Lower lobe of right lung (tissue), 2 donors: ENCODE data around the gene GNG7. TPM values are rescaled to one million over a fixed set of nuclear protein-coding genes. Genes with fewer than 3 reads are reported as not detected.
"Not testable (repeated sequence)": the region's sequence is repeated elsewhere in the genome, so short reads cannot be mapped to it uniquely, and the experiment has no call there.

ENCODE experiments used
- ATAC-seq, 2 donors: fragments of 200-7000 bp; cut with Tn5 transposase; one replicate each; pipeline ENCODE4 v1.9.1; 2020 to 2022; ENCODE audit warnings: mild to moderate bottlenecking in 2 of 2, moderate library complexity in 2 of 2
- DNase-seq: peaks from one replicate; pipeline ENCODE4 v3.0.0-alpha.2; 2020
- H3K27ac ChIP-seq: fragments of 200-600 bp; one replicate; pipeline ENCODE4 v1.8.0; 2022
- H3K27me3 ChIP-seq: fragments of 200-600 bp; one replicate; pipeline ENCODE4 v1.8.0; 2022; ENCODE audit warnings: low read depth
- H3K36me3 ChIP-seq: fragments of 200-600 bp; one replicate; pipeline ENCODE4 v1.8.0; 2022; ENCODE audit warnings: mild to moderate bottlenecking
- H3K4me1 ChIP-seq: fragments of 200-600 bp; one replicate; pipeline ENCODE4 v1.8.0; 2022
- H3K4me3 ChIP-seq: fragments of 200-600 bp; one replicate; pipeline ENCODE4 v1.8.0; 2022; ENCODE audit warnings: mild to moderate bottlenecking
- H3K9me3 ChIP-seq: fragments of 200-600 bp; one replicate; pipeline ENCODE4 v1.8.0; 2022
- intact Hi-C: fragments of 100-400 bp; cut with DNase I; formaldehyde crosslinking; loops from one replicate; pipeline ENCODE4 v1.11.0; 2022
- total RNA-seq: library from RNA; stranded (reverse); fragmentation: NEBNext Ultra II Directional; extraction: Animal tissue kit (Norgen Biotek cat#: 25700); gene quantifications from one replicate; pipeline ENCODE4 v1.2.1, GENCODE V29; 2021
- TF ChIP-seq, protein P1 (sequence below): fragments of 200-600 bp; IDR thresholded peaks from one replicate; pipeline ENCODE4 v1.8.0; 2022; ENCODE audit warnings: antibody characterized with exemption, mild to moderate bottlenecking
- donor health status: DM: no; HTN: yes; CAD: no; lungs with severe emphysema.

Gene GNG7
- total RNA-seq, 1 donor from 2014 or later = 6.2 TPM

DNA sequence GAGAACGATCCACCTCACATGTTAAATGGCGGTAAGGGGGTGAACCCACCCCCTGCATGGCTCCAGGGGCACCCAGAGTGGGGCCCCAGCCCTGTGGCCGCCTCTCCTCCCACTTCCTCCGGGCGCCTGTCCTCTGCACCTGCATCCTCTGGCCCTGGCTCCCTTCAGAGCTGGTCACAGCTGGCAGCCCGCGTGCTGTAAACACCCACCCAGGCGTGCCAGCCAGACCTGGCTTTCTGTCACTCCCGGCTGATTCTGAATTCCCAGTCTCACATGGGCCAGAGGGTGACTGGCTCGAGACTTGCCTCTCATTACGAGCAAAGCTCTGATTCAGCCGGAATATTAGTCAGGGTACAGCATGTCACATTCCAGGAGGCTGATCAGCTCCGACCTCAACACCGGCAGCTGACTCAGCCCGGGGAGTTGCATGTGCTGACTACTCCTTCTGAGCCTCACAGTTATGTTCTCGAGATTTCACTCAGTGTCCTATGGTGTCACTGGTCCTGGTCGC lies 75.1 kb downstream of the GNG7 start:
- Histone ChIP-seq H3K9me3 (peaks cover 7% of the 10 kb centered on the region), H3K36me3 (no peaks in the 10 kb centered on the region), H3K4me3 (no peak overlapping the region), H3K27ac (peak overlapping the region; percentile 80), H3K4me1 (peaks cover 54% of the 10 kb centered on the region), H3K27me3 (no peaks in the 10 kb centered on the region)
- TF ChIP-seq, protein P1, sequence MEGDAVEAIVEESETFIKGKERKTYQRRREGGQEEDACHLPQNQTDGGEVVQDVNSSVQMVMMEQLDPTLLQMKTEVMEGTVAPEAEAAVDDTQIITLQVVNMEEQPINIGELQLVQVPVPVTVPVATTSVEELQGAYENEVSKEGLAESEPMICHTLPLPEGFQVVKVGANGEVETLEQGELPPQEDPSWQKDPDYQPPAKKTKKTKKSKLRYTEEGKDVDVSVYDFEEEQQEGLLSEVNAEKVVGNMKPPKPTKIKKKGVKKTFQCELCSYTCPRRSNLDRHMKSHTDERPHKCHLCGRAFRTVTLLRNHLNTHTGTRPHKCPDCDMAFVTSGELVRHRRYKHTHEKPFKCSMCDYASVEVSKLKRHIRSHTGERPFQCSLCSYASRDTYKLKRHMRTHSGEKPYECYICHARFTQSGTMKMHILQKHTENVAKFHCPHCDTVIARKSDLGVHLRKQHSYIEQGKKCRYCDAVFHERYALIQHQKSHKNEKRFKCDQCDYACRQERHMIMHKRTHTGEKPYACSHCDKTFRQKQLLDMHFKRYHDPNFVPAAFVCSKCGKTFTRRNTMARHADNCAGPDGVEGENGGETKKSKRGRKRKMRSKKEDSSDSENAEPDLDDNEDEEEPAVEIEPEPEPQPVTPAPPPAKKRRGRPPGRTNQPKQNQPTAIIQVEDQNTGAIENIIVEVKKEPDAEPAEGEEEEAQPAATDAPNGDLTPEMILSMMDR = no peak
- intact Hi-C loops = no loop called here
- DNase-seq (peak; percentile 78), ATAC-seq (peak; percentile 74 to 85)

DNA sequence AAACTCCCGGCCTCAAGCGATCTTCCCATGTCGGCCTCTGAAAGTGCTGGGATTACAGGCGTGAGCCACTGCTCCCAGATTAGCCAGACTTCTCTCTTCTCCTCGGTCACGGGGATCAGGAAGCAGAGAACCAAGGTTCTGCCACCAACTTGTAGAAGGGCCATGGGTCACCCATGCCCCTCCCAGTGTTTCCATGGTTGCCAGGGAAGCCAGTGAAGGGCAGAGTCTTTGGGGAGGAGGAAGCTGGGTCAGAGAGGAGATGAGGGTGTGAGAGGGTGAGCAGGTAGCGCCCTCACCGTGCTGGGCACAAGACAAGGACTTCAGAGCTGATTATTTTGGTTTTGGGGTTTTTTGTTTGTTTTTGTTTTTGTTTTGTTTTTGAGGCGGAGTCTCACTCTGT lies 77.1 kb downstream of the GNG7 start:
- Histone ChIP-seq H3K27ac (peak overlapping the region; percentile 34), H3K4me3 (no peak overlapping the region), H3K36me3 (no peaks in the 10 kb centered on the region), H3K27me3 (no peaks in the 10 kb centered on the region), H3K4me1 (peaks cover 57% of the 10 kb centered on the region), H3K9me3 (no peaks in the 10 kb centered on the region)
- ATAC-seq (peak; percentile 52 to 67), DNase-seq (peak; percentile 80)
- TF ChIP-seq, protein P1 = no peak
- intact Hi-C loops = no loop called here

DNA sequence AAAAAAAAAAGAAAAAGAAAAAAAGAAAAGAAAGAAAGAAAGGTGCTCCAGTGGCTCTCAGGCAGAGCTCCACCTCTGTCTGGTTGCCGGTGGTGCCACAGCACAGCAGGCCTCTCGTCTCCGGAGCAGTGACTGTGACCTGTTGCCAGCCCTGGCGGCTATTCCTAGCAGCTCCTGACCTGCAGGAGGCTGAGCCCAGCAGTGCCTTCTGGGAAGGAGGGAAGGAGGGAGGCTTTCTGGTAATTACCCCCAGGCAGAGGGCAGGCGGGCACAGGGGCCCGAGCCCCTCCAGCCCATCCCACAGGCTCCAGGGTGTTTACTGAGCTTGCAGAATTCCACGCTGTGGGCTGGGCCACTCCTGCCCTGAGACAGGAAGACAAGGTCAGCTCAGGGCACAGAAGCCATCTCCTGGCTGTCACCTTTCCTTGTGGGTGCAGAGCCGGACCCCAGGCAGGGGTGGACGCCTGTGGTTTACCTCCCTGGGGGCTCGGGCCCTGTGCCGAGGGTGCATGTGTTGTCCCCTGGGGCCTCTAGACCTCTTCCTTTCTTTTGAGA lies 77.9 kb downstream of the GNG7 start:
- no peaks in the 10 kb centered on the region for H3K9me3 ChIP-seq
- ATAC-seq = peak; percentile 60 to 61
- peak overlapping the region; percentile 34 for H3K27ac ChIP-seq
- no peaks in the 10 kb centered on the region for H3K27me3 ChIP-seq
- no peaks in the 10 kb centered on the region for H3K36me3 ChIP-seq
- peak; percentile 73 for DNase-seq
- no peak overlapping the region for H3K4me3 ChIP-seq
- H3K4me1 ChIP-seq = peaks cover 54% of the 10 kb centered on the region
- intact Hi-C loops = no loop called here
- TF ChIP-seq, protein P1 = peak; percentile 18

DNA sequence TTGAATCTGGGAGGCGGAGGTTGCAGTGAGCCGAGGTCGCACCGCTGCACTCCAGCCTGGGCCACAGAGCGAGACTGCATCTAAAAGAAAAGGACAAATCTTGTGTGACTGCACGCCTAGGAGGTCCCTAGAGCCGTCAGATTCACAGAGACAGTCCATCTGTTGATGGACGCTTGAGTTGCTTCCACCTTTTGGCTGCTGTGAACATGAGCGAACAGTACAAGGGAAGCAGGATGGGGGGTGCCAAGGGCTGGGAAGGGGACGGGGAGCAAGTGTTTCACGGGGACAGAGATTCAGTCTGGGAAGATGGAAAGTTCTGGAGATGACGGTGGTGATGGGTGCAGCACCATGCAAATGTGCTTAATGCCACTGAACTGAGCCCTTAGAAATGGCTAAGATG lies 78.7 kb downstream of the GNG7 start:
- Histone ChIP-seq H3K36me3 (no peaks in the 10 kb centered on the region), H3K4me1 (peaks cover 61% of the 10 kb centered on the region), H3K9me3 (no peaks in the 10 kb centered on the region), H3K27ac (peak overlapping the region; percentile 34), H3K27me3 (no peaks in the 10 kb centered on the region), H3K4me3 (no peak overlapping the region)
- intact Hi-C loops = no loop called here
- ATAC-seq = no peak
- no peak for DNase-seq
- TF ChIP-seq, protein P1 = no peak

DNA sequence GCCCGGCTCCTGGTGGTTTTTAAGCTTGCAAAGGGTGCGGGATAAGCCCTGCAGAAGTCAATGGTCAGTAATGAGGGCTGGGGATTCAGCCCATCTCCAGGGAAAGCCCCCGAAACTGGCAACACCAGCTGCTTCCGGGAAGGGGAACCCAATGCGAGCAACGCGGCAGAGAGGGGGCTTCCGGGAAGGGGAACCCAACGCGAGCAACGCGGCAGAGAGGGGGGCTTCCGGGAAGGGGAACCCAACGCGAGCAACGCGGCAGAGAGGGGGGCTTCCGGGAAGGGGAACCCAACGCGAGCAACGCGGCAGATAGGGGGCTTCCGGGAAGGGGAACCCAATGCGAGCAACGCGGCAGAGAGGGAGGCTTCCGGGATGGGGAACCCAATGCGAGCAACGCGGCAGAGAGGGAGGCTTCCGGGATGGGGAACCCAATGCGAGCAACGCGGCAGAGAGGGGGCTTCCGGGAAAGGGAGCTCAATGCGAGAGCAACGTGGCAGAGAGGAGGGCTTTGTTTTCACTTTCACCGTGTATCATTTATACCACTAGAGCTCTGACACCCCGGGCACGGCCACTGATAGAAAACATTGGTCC lies 80.0 kb downstream of the GNG7 start:
- DNase-seq, H3K27ac ChIP-seq, intact Hi-C loops: not testable (repeated sequence)

GRCh38 chr19:2619076-2619475 lies 83.4 kb downstream of the GNG7 start:
- H3K27me3 ChIP-seq = no peaks in the 10 kb centered on the region
- H3K4me3 ChIP-seq = no peak overlapping the region
- intact Hi-C loops = loop anchor here (10.0 kb wide), 1 partner anchor 144 kb away; the partner anchor contains the start of gene GADD45B
- peak overlapping the region; percentile 63 for H3K27ac ChIP-seq
- ATAC-seq (no peak), DNase-seq (no peak)
- TF ChIP-seq, protein P1 = no peak
- no peaks in the 10 kb centered on the region for H3K9me3 ChIP-seq
- H3K36me3 ChIP-seq = no peaks in the 10 kb centered on the region
- H3K4me1 ChIP-seq = peaks cover 56% of the 10 kb centered on the region

More for the DNA sequence above, 80.0 kb downstream of the GNG7 start:
- not testable (repeated sequence) for H3K4me3 ChIP-seq, H3K9me3 ChIP-seq, H3K27me3 ChIP-seq, H3K36me3 ChIP-seq, ATAC-seq
- peaks cover 63% of the 10 kb centered on the region for H3K4me1 ChIP-seq
